ENCODE measurements around the gene CDKN2C.

The CDKN2C gene

DNA sequence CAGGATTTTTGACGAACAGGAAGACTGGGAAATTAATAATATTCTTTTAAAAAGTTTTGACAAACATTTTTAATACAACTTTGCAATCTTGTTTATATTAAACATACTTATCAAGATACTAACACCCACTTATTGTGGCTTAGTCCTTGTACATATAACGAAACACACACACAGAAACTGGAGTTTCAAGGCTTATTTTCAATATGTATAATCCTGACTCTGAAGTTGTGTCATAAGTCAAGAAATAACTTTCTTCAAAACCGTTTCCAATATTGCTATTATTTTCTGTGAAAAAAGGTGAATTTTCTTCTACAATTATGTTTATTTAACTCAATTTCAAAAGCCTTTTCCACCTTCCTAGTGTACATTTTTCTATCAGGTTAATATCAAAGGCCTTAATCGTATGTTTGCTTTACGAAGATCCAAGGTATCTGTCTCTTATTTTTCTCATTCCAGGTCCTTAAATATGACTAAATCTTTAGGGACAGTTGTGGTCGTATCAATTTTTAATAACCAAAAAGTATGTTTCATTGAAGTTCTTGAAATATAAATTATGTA is 1.8 kb downstream of the CDKN2C start:
- no peak for DNase-seq (ENCODE audit: low read depth)
- no peak for TF ChIP-seq CTCF (conservative IDR thresholded peaks at IDR 0.05; ENCODE audit: low read depth, low read length)
- H3K4me3 ChIP-seq (ENCODE audit: low read depth, low read length) = no peak overlapping the region

DNA sequence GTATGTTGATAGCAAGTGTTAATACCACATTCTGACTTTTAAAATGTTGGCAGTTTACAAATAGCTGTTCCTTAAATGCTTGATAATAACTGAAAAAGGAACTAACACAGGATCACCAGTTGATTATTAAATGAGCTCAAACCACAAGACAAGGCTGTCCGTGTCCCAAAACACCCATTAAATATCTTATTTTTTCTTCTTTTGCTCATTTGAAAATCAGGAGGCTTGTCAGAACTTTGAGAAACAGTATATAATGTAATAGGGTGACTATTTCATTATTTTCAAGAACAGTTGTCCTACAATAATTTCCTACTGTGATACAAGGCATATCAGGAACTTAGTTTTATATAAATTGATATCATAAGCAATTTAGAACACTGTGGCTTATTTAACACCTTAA is 2.7 kb downstream of the CDKN2C start:
- no peak for TF ChIP-seq CTCF (conservative IDR thresholded peaks at IDR 0.05; ENCODE audit: low read depth, low read length)
- DNase-seq (ENCODE audit: low read depth) = no peak
- no peak overlapping the region for H3K4me3 ChIP-seq (ENCODE audit: low read depth, low read length)

DNA sequence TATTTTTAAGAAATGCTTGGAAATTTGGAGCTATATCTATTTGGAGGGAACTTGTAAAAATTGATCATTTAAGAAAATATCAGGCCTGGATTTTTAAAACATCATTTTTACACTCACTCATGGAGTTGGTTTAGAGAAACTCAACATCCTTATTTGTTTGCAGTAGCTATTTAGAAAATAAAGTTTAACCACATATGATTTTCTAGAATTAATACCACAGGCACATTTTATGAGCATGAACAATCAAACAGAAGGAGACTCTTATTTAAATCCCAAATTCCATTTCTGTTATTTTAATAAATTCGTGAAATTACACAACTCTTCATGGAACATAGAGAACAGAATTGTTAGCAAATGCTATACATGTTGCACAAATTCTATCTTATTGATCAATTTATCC is 3.2 kb downstream of the CDKN2C start:
- no peak for TF ChIP-seq CTCF (conservative IDR thresholded peaks at IDR 0.05; ENCODE audit: low read depth, low read length)
- no peak overlapping the region for H3K4me3 ChIP-seq (ENCODE audit: low read depth, low read length)
- DNase-seq (ENCODE audit: low read depth) = no peak

DNA sequence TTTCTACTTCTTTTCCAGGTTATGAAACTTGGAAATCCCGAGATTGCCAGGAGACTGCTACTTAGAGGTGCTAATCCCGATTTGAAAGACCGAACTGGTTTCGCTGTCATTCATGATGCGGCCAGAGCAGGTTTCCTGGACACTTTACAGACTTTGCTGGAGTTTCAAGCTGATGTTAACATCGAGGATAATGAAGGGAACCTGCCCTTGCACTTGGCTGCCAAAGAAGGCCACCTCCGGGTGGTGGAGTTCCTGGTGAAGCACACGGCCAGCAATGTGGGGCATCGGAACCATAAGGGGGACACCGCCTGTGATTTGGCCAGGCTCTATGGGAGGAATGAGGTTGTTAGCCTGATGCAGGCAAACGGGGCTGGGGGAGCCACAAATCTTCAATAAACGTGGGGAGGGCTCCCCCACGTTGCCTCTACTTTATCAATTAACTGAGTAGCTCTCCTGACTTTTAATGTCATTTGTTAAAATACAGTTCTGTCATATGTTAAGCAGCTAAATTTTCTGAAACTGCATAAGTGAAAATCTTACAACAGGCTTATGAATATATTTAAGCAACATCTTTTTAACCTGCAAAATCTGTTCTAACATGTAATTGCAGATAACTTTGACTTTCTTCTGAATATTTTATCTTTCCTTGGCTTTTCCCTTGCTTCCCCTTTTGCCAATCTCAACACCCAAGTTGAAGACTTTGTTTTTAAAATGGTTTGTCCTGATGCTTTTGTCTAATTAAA is 4.0 kb downstream of the CDKN2C start:
- TF ChIP-seq CTCF (conservative IDR thresholded peaks at IDR 0.05; ENCODE audit: low read depth, low read length) = no peak
- DNase-seq (ENCODE audit: low read depth) = no peak
- no peak overlapping the region for H3K4me3 ChIP-seq (ENCODE audit: low read depth, low read length)

- no peak overlapping the region for H3K4me3 ChIP-seq (ENCODE audit: low read depth, low read length)
- no peak for DNase-seq (ENCODE audit: low read depth)
- TF ChIP-seq CTCF (conservative IDR thresholded peaks at IDR 0.05; ENCODE audit: low read depth, low read length) = no peak
Observed at GRCh38 chr1:50974618-50974935, 4.5 kb downstream of the CDKN2C start.

DNA sequence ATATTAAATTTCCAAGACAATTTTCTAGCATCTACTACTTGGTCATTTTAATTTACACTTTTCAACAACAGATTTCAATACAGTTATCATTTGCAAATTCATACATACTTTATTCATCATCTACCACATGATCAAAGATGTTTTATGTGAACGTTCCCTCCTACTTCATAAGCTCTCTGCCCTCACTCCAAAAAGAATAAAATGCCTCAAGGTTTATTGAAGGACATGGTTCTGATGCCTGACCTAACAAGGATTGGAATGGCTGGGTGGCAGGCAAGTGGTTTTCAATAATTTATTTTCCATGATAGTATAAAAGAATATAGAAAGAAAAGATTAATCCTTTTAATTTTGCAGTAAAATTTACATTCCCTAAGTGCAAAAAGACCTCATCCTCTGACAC is 5.4 kb downstream of the CDKN2C start:
- H3K4me3 ChIP-seq (ENCODE audit: low read depth, low read length) = no peak overlapping the region
- no peak for TF ChIP-seq CTCF (conservative IDR thresholded peaks at IDR 0.05; ENCODE audit: low read depth, low read length)
- no peak for DNase-seq (ENCODE audit: low read depth)

All from choroid plexus epithelial cell (primary cell).